Measurements from ENCODE around the gene PHETA2.

- TF ChIP-seq CTCF (IDR thresholded peaks at IDR 0.05) (no peak), POLR2A (IDR thresholded peaks at IDR 0.05) (no peak)
Measured at GRCh38 chr22:42091455-42091782, 17.4 kb downstream of the PHETA2 start.

All from testis (tissue), 2 donors.